Measurements from ENCODE around the gene BICC1. TPM values are rescaled to one million over a fixed set of nuclear protein-coding genes. Genes with fewer than 3 reads are reported as not detected.

The BICC1 gene
- total and polyA plus RNA-seq, 2 of the 13 experiments (the other 11 are each of a cell fraction or from before 2014, with no cell fraction given) = 0.18 to 1.5 TPM

GRCh38 chr10:58758321-58758720 lies 245.6 kb downstream of the BICC1 start:
- ATAC-seq (no peak), FAIRE-seq (no peak), DNase-seq (ENCODE audit: low spot score) (no peak)
- intact Hi-C loops (cut with micrococcal nuclease; ENCODE audit: unreplicated experiment) (loop anchor here (10.0 kb wide), 1 partner anchor 224 kb away; no protein-coding TSS in a partner anchor), in situ Hi-C loops (cut with HindIII; ENCODE audit: extremely low pct_ligation_motif_present, low pct_unique_long_range_greater_than_20kb) (no loop called here)
- H3K4me2 ChIP-seq (ENCODE audit: low read depth, low read length) = no peak overlapping the region
- BruUV-seq (replicated peaks) = no TSS peak
- no peaks in the 10 kb centered on the region for H3K27me3 ChIP-seq (ENCODE audit: control insufficient read depth in 1 of 2, insufficient read depth in 2 of 2, low read length in 2 of 2)
- H4K20me1 ChIP-seq (ENCODE audit: insufficient read depth, low read length) = no peaks in the 10 kb centered on the region
- TF ChIP-seq ZNF276 (CRISPR knock-in tag; IDR thresholded peaks at IDR 0.05; ENCODE audit: low read depth) (no peak), SYNCRIP (IDR thresholded peaks at IDR 0.05; ENCODE audit: insufficient read depth, low read depth, low read length) (no peak), ZNF367 (CRISPR knock-in tag; IDR thresholded peaks at IDR 0.05; ENCODE audit: borderline replicate concordance) (no peak), ZNF724P (CRISPR knock-in tag; IDR thresholded peaks at IDR 0.05; ENCODE audit: borderline replicate concordance) (no peak), BRD4 (CRISPR knock-in tag; IDR thresholded peaks at IDR 0.05) (no peak), ZNF660 (CRISPR knock-in tag; IDR thresholded peaks at IDR 0.05; ENCODE audit: borderline replicate concordance, low read depth) (no peak), ZUFSP (CRISPR knock-in tag; IDR thresholded peaks at IDR 0.05; ENCODE audit: borderline replicate concordance) (no peak), ETV6 (CRISPR knock-in tag; conservative IDR thresholded peaks at IDR 0.05) (no peak), FOSL2 (CRISPR knock-in tag; IDR thresholded peaks at IDR 0.05) (no peak), ZNF776 (CRISPR knock-in tag; IDR thresholded peaks at IDR 0.05) (no peak), NBN (conservative IDR thresholded peaks at IDR 0.05) (no peak), ZNF7 (CRISPR knock-in tag; IDR thresholded peaks at IDR 0.05) (no peak), AKAP8 (CRISPR knock-in tag; IDR thresholded peaks at IDR 0.05) (no peak), ZBTB42 (CRISPR knock-in tag; IDR thresholded peaks at IDR 0.05) (no peak), ZNF138 (CRISPR knock-in tag; IDR thresholded peaks at IDR 0.05; ENCODE audit: low read depth) (no peak), CENPBD1 (CRISPR knock-in tag; IDR thresholded peaks at IDR 0.05; ENCODE audit: borderline replicate concordance, low read depth) (no peak), SMARCE1 (IDR thresholded peaks at IDR 0.05; ENCODE audit: borderline replicate concordance) (no peak), ZMYM3 (CRISPR knock-in tag; IDR thresholded peaks at IDR 0.05) (no peak), ATF2 (CRISPR knock-in tag; IDR thresholded peaks at IDR 0.05) (no peak), FOXC1 (CRISPR knock-in tag; IDR thresholded peaks at IDR 0.05; ENCODE audit: borderline replicate concordance) (no peak)
- no peaks in the 10 kb centered on the region for H3K79me2 ChIP-seq (ENCODE audit: insufficient read depth, low read length)
- ChIA-PET CTCF (ENCODE audit: low intra/inter-chr PET ratio, low total read pairs) (no interaction called here), POLR2A (no interaction called here)
- H3K27ac ChIP-seq (ENCODE audit: extremely low read length, insufficient read depth, low read length) = no peak overlapping the region
- H3K9ac ChIP-seq (ENCODE audit: insufficient read depth, low read depth, low read length) = no peak overlapping the region
- 77% methylated on average over 1 of the region's 1 CpG for WGBS (ENCODE audit: low lambda C conversion rate)
- H3K4me3 ChIP-seq (replicated peaks in 1 of 3; ENCODE audit: insufficient read depth in 1 of 3, low read depth in 2 of 3, low read length in 3 of 3) = no peak overlapping the region
- H3K9me3 ChIP-seq (ENCODE audit: low read length) = no peaks in the 10 kb centered on the region
- H2AFZ ChIP-seq (ENCODE audit: low read length) = no peak overlapping the region
- no peaks in the 10 kb centered on the region for H3K36me3 ChIP-seq (replicated peaks in 1 of 2; ENCODE audit: control insufficient read depth in 1 of 2, insufficient read depth in 2 of 2, low read length in 2 of 2)
- peaks cover 24% of the 10 kb centered on the region for H3K4me1 ChIP-seq (ENCODE audit: insufficient read depth, low read length)
